ENCODE data around the gene CLEC4D. TPM values are rescaled to one million over a fixed set of nuclear protein-coding genes. Genes with fewer than 3 reads are reported as not detected.
"Not testable (repeated sequence)": the region's sequence is repeated elsewhere in the genome, so short reads cannot be mapped to it uniquely, and the experiment has no call there.

CLEC4D gene
- polyA plus RNA-seq (ENCODE audit: insufficient read length in 4 of 4): under 1 TPM; 0.29 to 0.37 (median 0.32) TPM

GRCh38 chr12:8513256-8513655 is at the start of gene CLEC4D:
TSS of gene CLEC4D (plus strand) at chr12:8513503. CDS start at chr12:8513733, 230 bp downstream.
- no peak for DNase-seq (ENCODE audit: low read depth in 4 of 4, low spot score in 3 of 4)

GRCh38 chr12:8465301-8465996 is 47.9 kb upstream of the CLEC4D start:
- DNase-seq (ENCODE audit: low read depth in 4 of 4, low spot score in 3 of 4): no peak

GRCh38 chr12:8466241-8466640 is 47.1 kb upstream of the CLEC4D start:
- DNase-seq (ENCODE audit: low read depth in 4 of 4, low spot score in 3 of 4): no peak

GRCh38 chr12:8471090-8471489 is 42.2 kb upstream of the CLEC4D start:
- no peak for DNase-seq (ENCODE audit: low read depth in 4 of 4, low spot score in 3 of 4)

- DNase-seq (ENCODE audit: low read depth in 4 of 4, low spot score in 3 of 4): no peak
Observed at GRCh38 chr12:8475508-8476203, 37.6 kb upstream of the CLEC4D start.

- no peak for DNase-seq (ENCODE audit: low read depth in 4 of 4, low spot score in 3 of 4)
Observed at GRCh38 chr12:8482571-8483061, 30.7 kb upstream of the CLEC4D start.

GRCh38 chr12:8483079-8483478 is 30.2 kb upstream of the CLEC4D start:
- DNase-seq (ENCODE audit: low read depth in 4 of 4, low spot score in 3 of 4): no peak

- DNase-seq (ENCODE audit: low read depth in 4 of 4, low spot score in 3 of 4): no peak
Observed at GRCh38 chr12:8491646-8492530, 21.4 kb upstream of the CLEC4D start.

GRCh38 chr12:8493084-8493483 is 20.2 kb upstream of the CLEC4D start:
- DNase-seq (ENCODE audit: low read depth in 4 of 4, low spot score in 3 of 4): no peak

GRCh38 chr12:8495671-8496070 is 17.6 kb upstream of the CLEC4D start:
- DNase-seq (ENCODE audit: low read depth in 4 of 4, low spot score in 3 of 4): not testable (repeated sequence)

GRCh38 chr12:8496074-8496473 is 17.2 kb upstream of the CLEC4D start:
- not testable (repeated sequence) for DNase-seq (ENCODE audit: low read depth in 4 of 4, low spot score in 3 of 4)

- DNase-seq (ENCODE audit: low read depth in 4 of 4, low spot score in 3 of 4): no peak
Observed at GRCh38 chr12:8499616-8500015, 13.7 kb upstream of the CLEC4D start.

GRCh38 chr12:8501720-8502119 is 11.6 kb upstream of the CLEC4D start:
- no peak for DNase-seq (ENCODE audit: low read depth in 4 of 4, low spot score in 3 of 4)

- DNase-seq (ENCODE audit: low read depth in 4 of 4, low spot score in 3 of 4): no peak
Observed at GRCh38 chr12:8504351-8504750, 9.0 kb upstream of the CLEC4D start.

- no peak for DNase-seq (ENCODE audit: low read depth in 4 of 4, low spot score in 3 of 4)
Observed at GRCh38 chr12:8507596-8507995, 5.7 kb upstream of the CLEC4D start.

- DNase-seq (ENCODE audit: low read depth in 4 of 4, low spot score in 3 of 4): no peak
Observed at GRCh38 chr12:8508223-8508622, 5.1 kb upstream of the CLEC4D start.

GRCh38 chr12:8508910-8509841 is 4.1 kb upstream of the CLEC4D start:
- DNase-seq (ENCODE audit: low read depth in 4 of 4, low spot score in 3 of 4): no peak

- DNase-seq (ENCODE audit: low read depth in 4 of 4, low spot score in 3 of 4): no peak
Observed at GRCh38 chr12:8517971-8518370, 4.7 kb downstream of the CLEC4D start.

- no peak for DNase-seq (ENCODE audit: low read depth in 4 of 4, low spot score in 3 of 4)
Observed at GRCh38 chr12:8519171-8519570, 5.9 kb downstream of the CLEC4D start.

Measured in right renal pelvis (tissue), 4 donors.